ENCODE results near the gene ITGA4. TPM values are rescaled to one million over a fixed set of nuclear protein-coding genes. Genes with fewer than 3 reads are reported as not detected.
A peak's percentile ranks its signal among the peaks of the same experiment; 100 is the strongest.

The ITGA4 gene
- total and polyA plus RNA-seq, 2 donors (not counting 3 experiments of a cell fraction or from before 2014, with no cell fraction given), result 1.5 to 2.8 TPM

- no TSS peak for BruUV-seq (replicated peaks)
- CTCF ChIA-PET, result interaction anchor here (0.6 to 1.1 kb wide), 2 partner anchors 34 to 150 kb away, joined by 3 to 4 read pairs; no protein-coding TSS in a partner anchor
- dilution Hi-C loops (cut with MboI; ENCODE audit: extremely low pct_ligation_motif_present, low sequenced_read_pairs), result no loop called here
Observed at GRCh38 chr2:181426672-181427071, 30.5 kb upstream of the ITGA4 start.

GRCh38 chr2:181430406-181431118 lies 26.6 kb upstream of the ITGA4 start:
- intact Hi-C loops (cut with micrococcal nuclease) (no loop called here), dilution Hi-C loops (cut with MboI; ENCODE audit: extremely low pct_ligation_motif_present, low sequenced_read_pairs) (no loop called here)
- Histone ChIP-seq H4K20me1 (replicated peaks; ENCODE audit: control insufficient read depth, extremely low read depth, insufficient read depth, low read length) (no peaks in the 10 kb centered on the region), H2AFZ (ENCODE audit: low read depth, low read length) (no peak overlapping the region), H3K4me1 (ENCODE audit: control insufficient read depth, extremely low read depth, insufficient read depth, low read length) (no peaks in the 10 kb centered on the region), H3K4me2 (ENCODE audit: insufficient read depth, low read length) (no peak overlapping the region), H3K9ac (replicated peaks; ENCODE audit: extremely low read depth, insufficient read depth, low read length) (no peak overlapping the region), H3K27ac (ENCODE audit: insufficient read depth, low read depth, low read length) (no peak overlapping the region), H3K9me1 (replicated peaks; ENCODE audit: control insufficient read depth, extremely low read depth, insufficient read depth, low read length) (no peaks in the 10 kb centered on the region), H3K4me3 (replicated peaks in 1 of 3; ENCODE audit: insufficient read depth in 1 of 3, low read depth in 1 of 3, low read length in 3 of 3) (no peak overlapping the region), H3K36me3 (ENCODE audit: control insufficient read depth in 2 of 2, extremely low read depth in 1 of 2, insufficient read depth in 2 of 2, low read length in 2 of 2) (no peaks in the 10 kb centered on the region), H3K27me3 (ENCODE audit: control insufficient read depth in 2 of 2, insufficient read depth in 2 of 2, low read length in 2 of 2) (no peaks in the 10 kb centered on the region), H3K9me3 (replicated peaks; ENCODE audit: control insufficient read depth, insufficient read depth, low read length) (no peaks in the 10 kb centered on the region), H3K79me2 (ENCODE audit: control insufficient read depth, insufficient read depth, low read length) (no peaks in the 10 kb centered on the region)
- CTCF ChIA-PET, result interaction anchor here (1.2 to 1.6 kb wide), 5 partner anchors 12 to 284 kb away, joined by 3 to 10 read pairs (median 3); partner anchors contain the start of gene ITGA4
- DNase-seq (ENCODE audit: low read depth, low spot score) (peak; percentile 13), FAIRE-seq (no peak)
- BruUV-seq (replicated peaks), result no TSS peak
- no peak for TF ChIP-seq MAX (IDR thresholded peaks at IDR 0.05; ENCODE audit: insufficient read depth, insufficient read length)
- peak; percentile 30 to 33 for TF ChIP-seq CTCF (IDR thresholded peaks at IDR 0.05; ENCODE audit: extremely low read depth in 1 of 2, insufficient read depth in 1 of 2, low read depth in 1 of 2, low read length in 2 of 2)
- POLR2A ChIA-PET, result no interaction called here

More at GRCh38 chr2:181426672-181427071, 30.5 kb upstream of the ITGA4 start:
- Histone ChIP-seq H3K79me2 (ENCODE audit: control insufficient read depth, insufficient read depth, low read length) (no peaks in the 10 kb centered on the region), H3K27me3 (ENCODE audit: control insufficient read depth in 2 of 2, insufficient read depth in 2 of 2, low read length in 2 of 2) (no peaks in the 10 kb centered on the region), H4K20me1 (replicated peaks; ENCODE audit: control insufficient read depth, extremely low read depth, insufficient read depth, low read length) (no peaks in the 10 kb centered on the region), H3K9me1 (replicated peaks; ENCODE audit: control insufficient read depth, extremely low read depth, insufficient read depth, low read length) (no peaks in the 10 kb centered on the region), H3K4me2 (ENCODE audit: insufficient read depth, low read length) (no peak overlapping the region), H3K9me3 (replicated peaks; ENCODE audit: control insufficient read depth, insufficient read depth, low read length) (no peaks in the 10 kb centered on the region), H3K9ac (replicated peaks; ENCODE audit: extremely low read depth, insufficient read depth, low read length) (no peak overlapping the region), H3K27ac (ENCODE audit: insufficient read depth, low read depth, low read length) (no peak overlapping the region), H3K4me1 (ENCODE audit: control insufficient read depth, extremely low read depth, insufficient read depth, low read length) (no peaks in the 10 kb centered on the region), H3K36me3 (ENCODE audit: control insufficient read depth in 2 of 2, extremely low read depth in 1 of 2, insufficient read depth in 2 of 2, low read length in 2 of 2) (no peaks in the 10 kb centered on the region), H2AFZ (ENCODE audit: low read depth, low read length) (no peak overlapping the region), H3K4me3 (replicated peaks in 1 of 3; ENCODE audit: insufficient read depth in 1 of 3, low read depth in 1 of 3, low read length in 3 of 3) (no peak overlapping the region)
- intact Hi-C loops (cut with micrococcal nuclease), result no loop called here
- POLR2A ChIA-PET, result no interaction called here
- FAIRE-seq, result no peak
- no peak for TF ChIP-seq MAX (IDR thresholded peaks at IDR 0.05; ENCODE audit: insufficient read depth, insufficient read length)
- no peak for TF ChIP-seq GATA2 (IDR thresholded peaks at IDR 0.05; ENCODE audit: insufficient read depth, insufficient read length, low read depth, low read length)
- TF ChIP-seq FOS (IDR thresholded peaks at IDR 0.05; ENCODE audit: borderline replicate concordance, insufficient read depth, low read length), result no peak
- no peak for TF ChIP-seq JUN (IDR thresholded peaks at IDR 0.05; ENCODE audit: borderline replicate concordance, insufficient read depth, insufficient read length, low read depth)
- TF ChIP-seq POLR2A (IDR thresholded peaks at IDR 0.05; ENCODE audit: low read depth, low read length), result no peak
- no peak for TF ChIP-seq POLR2AphosphoS5 (IDR thresholded peaks at IDR 0.05; ENCODE audit: insufficient read depth, low read depth, low read length)
- no peak for DNase-seq (ENCODE audit: low read depth, low spot score)

Measured in endothelial cell of umbilical vein (primary cell).